HepG2 (cell line): ENCODE measurements around the gene LRRC17. TPM values are rescaled to one million over a fixed set of nuclear protein-coding genes. Genes with fewer than 3 reads are reported as not detected.

ENCODE experiments used
- ATAC-seq: fragments of 200-7000 bp; cut with Tn5 transposase; 3 replicates; pipeline ENCODE4 v1.9.1; 2020; ENCODE audit warnings: mild to moderate bottlenecking, moderate library complexity
- BruUV-seq: library from RNA; stranded (reverse); fragments of 400-500 nt; replicated peaks from 2 replicates; lab custom pipeline; 2021; lab: Mats Ljungman, UMichigan
- CTCF ChIA-PET: fragments of 300-600 bp; formaldehyde crosslinking; extraction: SDS; loops from one replicate; lab custom pipeline; 2021; ENCODE audit warnings: low total read pairs, inconsistent platforms, low intra/inter-chr PET ratio; lab: Yijun Ruan, JAX
- POLR2A ChIA-PET: fragments of 350-600 bp; sonication (Branson Sonifier 250); formaldehyde crosslinking; loops from one replicate; lab custom pipeline; 2020; ENCODE audit warnings: antibody characterized with exemption, inconsistent platforms; lab: Yijun Ruan, JAX
- DNase-seq: peaks from one replicate; pipeline ENCODE4 v3.0.0-alpha.2; 2015; ENCODE audit warnings: low spot score
- FAIRE-seq: peaks from 3 replicates; lab custom pipeline; 2011; peaks lifted over from hg19 to GRCh38; lab: Jason Lieb, UNC
- H2AFZ ChIP-seq: one replicate; pipeline ENCODE4 v1.6.1; 2011; ENCODE audit warnings: low read length, inconsistent platforms
- H3K27ac ChIP-seq: fragments of 300-600 bp; 3 replicates; pipeline ENCODE4 v1.8.0; 2011; ENCODE audit warnings: mixed run types, mild to moderate bottlenecking, mixed read lengths, low read length, inconsistent platforms; ENCODE audit not compliant: insufficient read depth; ENCODE audit errors: extremely low read length
- H3K27me3 ChIP-seq, 2 experiments: fragments of 200-600 bp in 1 of 2; 2 replicates in 1 of 2; 3 replicates in 1 of 2; pipeline versions ENCODE4 v1.6.0 to v1.8.0; 2011; ENCODE audit warnings: low read length in 2 of 2, mild to moderate bottlenecking in 2 of 2, moderate library complexity in 2 of 2, inconsistent platforms in 1 of 2; ENCODE audit not compliant: insufficient read depth in 2 of 2, control insufficient read depth in 1 of 2
- H3K36me3 ChIP-seq, 2 experiments: fragments of 200-600 bp in 1 of 2; replicated peaks in 1 of 2; 2 replicates in 1 of 2; 3 replicates in 1 of 2; pipeline versions ENCODE4 v1.5.1 to v1.8.0; 2011; ENCODE audit warnings: low read length in 2 of 2, inconsistent platforms in 1 of 2; ENCODE audit not compliant: insufficient read depth in 2 of 2, control insufficient read depth in 1 of 2
- H3K4me1 ChIP-seq: 2 replicates; pipeline ENCODE4 v1.5.1; 2012; ENCODE audit warnings: low read length, inconsistent platforms; ENCODE audit not compliant: insufficient read depth
- H3K4me2 ChIP-seq: 2 replicates; pipeline ENCODE4 v1.6.0; 2011; ENCODE audit warnings: low read depth, low read length, inconsistent platforms
- H3K4me3 ChIP-seq, 3 experiments: fragments of 200-600 bp in 1 of 3; sonication (generic), shearing (Covaris generic) in 1 of 3; replicated peaks in 1 of 3; 2 replicates each; pipeline ENCODE4 v1.5.1; 2011 to 2016; ENCODE audit warnings: low read length in 3 of 3, inconsistent platforms in 2 of 3, low read depth in 2 of 3, mild to moderate bottlenecking in 2 of 3, control low read depth in 1 of 3, mixed read lengths in 1 of 3; ENCODE audit not compliant: insufficient read depth in 1 of 3
- H3K79me2 ChIP-seq: one replicate; pipeline ENCODE4 v1.6.1; 2011; ENCODE audit warnings: low read length, inconsistent platforms; ENCODE audit not compliant: insufficient read depth
- H3K9ac ChIP-seq: 2 replicates; pipeline ENCODE4 v1.6.0; 2011; ENCODE audit warnings: mild to moderate bottlenecking, low read depth, low read length, inconsistent platforms; ENCODE audit not compliant: insufficient read depth
- H3K9me3 ChIP-seq: 2 replicates; pipeline ENCODE4 v1.5.1; 2012; ENCODE audit warnings: mild to moderate bottlenecking, low read length
- H4K20me1 ChIP-seq: 2 replicates; pipeline ENCODE4 v1.6.0; 2011; ENCODE audit warnings: inconsistent platforms, mild to moderate bottlenecking, low read length, moderate library complexity; ENCODE audit not compliant: insufficient read depth
- CHD2 ChIP-seq: IDR thresholded peaks from 2 replicates; pipeline ENCODE4 v1.6.1; 2011; ENCODE audit warnings: low read depth, low read length, improper control_type of control experiment
- DNMT3B ChIP-seq: conservative IDR thresholded peaks from 2 replicates; pipeline ENCODE4 v1.6.1; 2016; ENCODE audit warnings: missing biosample characterization, control low read depth
- DRAP1 ChIP-seq: IDR thresholded peaks from 2 replicates; pipeline ENCODE4 v1.6.1; 2016; ENCODE audit warnings: missing genetic modification reagents, missing compliant biosample characterization
- PCBP2 ChIP-seq: fragments of 200-400 bp; formaldehyde crosslinking; optimal IDR thresholded peaks from 2 replicates; pipeline ENCODE3; 2018; ENCODE audit warnings: low read length, low read depth; ENCODE audit not compliant: poor library complexity, severe bottlenecking
- SAFB2 ChIP-seq: sonication (generic); formaldehyde crosslinking; IDR thresholded peaks from 2 replicates; pipeline ENCODE4 v1.5.1; 2020; ENCODE audit warnings: missing genetic modification reagents, low read depth, mild to moderate bottlenecking, borderline replicate concordance
- SMARCE1 ChIP-seq: fragments of 450-650 bp; IDR thresholded peaks from 2 replicates; pipeline ENCODE4 v1.6.1; 2017; ENCODE audit warnings: borderline replicate concordance
- ZNF251 ChIP-seq: sonication (generic); formaldehyde crosslinking; IDR thresholded peaks from 2 replicates; pipeline ENCODE4 v1.9.0; 2021; ENCODE audit warnings: mild to moderate bottlenecking, missing genetic modification reagents
- ZNF34 ChIP-seq: sonication (generic); formaldehyde crosslinking; IDR thresholded peaks from 2 replicates; pipeline ENCODE4 v1.4.0; 2020; ENCODE audit warnings: mild to moderate bottlenecking, missing genetic modification reagents, borderline replicate concordance
- ZNF790 ChIP-seq: sonication (generic); formaldehyde crosslinking; IDR thresholded peaks from 2 replicates; pipeline ENCODE4 v1.8.0; 2022; ENCODE audit warnings: missing genetic modification reagents, mild to moderate bottlenecking, borderline replicate concordance
- WGBS: methylation state at CpG from one replicate; pipeline ENCODE4 v1.1.6; 2017; ENCODE audit warnings: low lambda C conversion rate; 5-methylcytosine and 5-hydroxymethylcytosine counted together
- in situ Hi-C: cut with HindIII; loops from 2 replicates; pipeline ENCODE4 v1.10.0; 2017; ENCODE audit warnings: low pct_unique_long_range_greater_than_20kb; ENCODE audit not compliant: extremely low pct_ligation_motif_present
- intact Hi-C: fragments of 100-400 bp; cut with micrococcal nuclease; formaldehyde crosslinking; loops from one replicate; pipeline ENCODE4 v1.10.0; 2022; ENCODE audit not compliant: unreplicated experiment
- polyA plus RNA-seq, 8 experiments: library from polyadenylated mRNA; depleted of rRNA in 3 of 8; stranded (reverse) in 7 of 8; unstranded in 1 of 8; fragments of >200 nt; fragmentation: Illumina TruSeq in 4 of 8; extraction: Trizol in 4 of 8; gene quantifications; 2 replicates each; pipeline versions ENCODE4 v1.2.1 to v1.2.3, GENCODE V29; 2011 to 2016; ENCODE audit warnings: low read depth in 4 of 8, missing spikeins in 1 of 8, mixed read lengths in 1 of 8; ENCODE audit not compliant: insufficient read depth in 1 of 8
- total RNA-seq, 5 experiments: library from RNA; depleted of rRNA; stranded (reverse); fragments of >200 nt; fragmentation: Illumina TruSeq; extraction: Trizol; gene quantifications; 2 replicates each; pipeline ENCODE4 v1.2.3, GENCODE V29; 2016; ENCODE audit warnings: low read depth in 1 of 5
- TF ChIP-seq, protein P1 (sequence below): sonication (generic); formaldehyde crosslinking; IDR thresholded peaks from 2 replicates; pipeline ENCODE4 v1.5.1; 2020; ENCODE audit warnings: mild to moderate bottlenecking, missing genetic modification reagents, borderline replicate concordance
- TF ChIP-seq, protein P2 (sequence below): sonication (generic); formaldehyde crosslinking; IDR thresholded peaks from 2 replicates; pipeline ENCODE4 v1.4.0; 2020; ENCODE audit warnings: low read depth, missing genetic modification reagents

Gene LRRC17
- total and polyA plus RNA-seq, 2 of the 13 experiments (the other 11 are each of a cell fraction or from before 2014, with no cell fraction given), result 0.20 to 0.66 TPM

DNA sequence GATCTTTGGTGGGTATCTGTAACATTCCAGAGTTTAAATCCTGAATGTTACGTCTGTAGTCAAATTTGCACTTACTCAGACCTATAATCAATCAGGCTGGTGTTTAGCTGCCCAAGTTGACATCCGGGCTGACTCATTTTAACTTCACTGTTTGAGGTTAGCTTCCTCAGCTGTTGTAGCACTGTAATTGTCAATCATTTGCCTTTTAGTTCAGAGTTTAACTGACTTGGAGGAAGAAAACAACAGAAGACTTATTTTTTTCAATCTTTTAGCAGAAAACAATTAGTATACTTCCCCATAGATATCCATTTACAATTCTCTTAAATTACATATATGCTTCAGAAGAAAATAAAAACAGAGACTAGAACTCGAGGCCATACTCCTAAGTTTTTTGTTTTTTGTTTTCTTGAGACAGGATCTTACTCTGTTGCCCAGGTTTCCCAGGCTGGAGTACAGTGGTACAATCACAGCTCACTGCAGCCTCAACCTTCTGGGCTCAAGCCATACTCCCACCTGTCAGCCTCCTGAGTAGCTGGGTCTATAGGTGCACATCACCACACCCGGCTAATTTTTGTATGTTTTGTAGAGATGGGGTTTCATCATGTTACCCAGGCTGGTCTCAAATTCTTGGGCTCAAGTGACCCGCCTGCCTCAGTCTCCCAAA is 38.5 kb upstream of the LRRC17 start:
- no peaks in the 10 kb centered on the region for H3K79me2 ChIP-seq
- no peak overlapping the region for H2AFZ ChIP-seq
- WGBS, result 42% methylated on average over 5 of the region's 5 CpGs
- ChIA-PET POLR2A (interaction anchor here (0.9 to 2.5 kb wide), 3 partner anchors 14 to 201 kb away, joined by 3 to 7 read pairs (median 5); partner anchors contain the start of genes ARMC10 and FBXL13), CTCF (no interaction called here)
- H3K9me3 ChIP-seq, result no peaks in the 10 kb centered on the region
- FAIRE-seq (peak; percentile 49), ATAC-seq (peak; percentile 89), DNase-seq (peak; percentile 73)
- intact Hi-C loops, result no loop called here
- 0 out of 2 replicates have a peak overlapping the region, but pooled peaks have one; percentile 35 for H3K9ac ChIP-seq
- no peak overlapping the region for H3K4me3 ChIP-seq
- H3K4me1 ChIP-seq, result peaks cover 64% of the 10 kb centered on the region
- no peaks in the 10 kb centered on the region for H4K20me1 ChIP-seq
- in situ Hi-C loops, result no loop called here
- H3K4me2 ChIP-seq, result peak overlapping the region; percentile 40
- H3K27ac ChIP-seq, result peak overlapping the region; percentile 62
- H3K36me3 ChIP-seq, result no peaks in the 10 kb centered on the region
- no TSS peak for BruUV-seq
- no peaks in the 10 kb centered on the region; a peak in 1 of 5 replicates for H3K27me3 ChIP-seq
- TF ChIP-seq, protein P1, sequence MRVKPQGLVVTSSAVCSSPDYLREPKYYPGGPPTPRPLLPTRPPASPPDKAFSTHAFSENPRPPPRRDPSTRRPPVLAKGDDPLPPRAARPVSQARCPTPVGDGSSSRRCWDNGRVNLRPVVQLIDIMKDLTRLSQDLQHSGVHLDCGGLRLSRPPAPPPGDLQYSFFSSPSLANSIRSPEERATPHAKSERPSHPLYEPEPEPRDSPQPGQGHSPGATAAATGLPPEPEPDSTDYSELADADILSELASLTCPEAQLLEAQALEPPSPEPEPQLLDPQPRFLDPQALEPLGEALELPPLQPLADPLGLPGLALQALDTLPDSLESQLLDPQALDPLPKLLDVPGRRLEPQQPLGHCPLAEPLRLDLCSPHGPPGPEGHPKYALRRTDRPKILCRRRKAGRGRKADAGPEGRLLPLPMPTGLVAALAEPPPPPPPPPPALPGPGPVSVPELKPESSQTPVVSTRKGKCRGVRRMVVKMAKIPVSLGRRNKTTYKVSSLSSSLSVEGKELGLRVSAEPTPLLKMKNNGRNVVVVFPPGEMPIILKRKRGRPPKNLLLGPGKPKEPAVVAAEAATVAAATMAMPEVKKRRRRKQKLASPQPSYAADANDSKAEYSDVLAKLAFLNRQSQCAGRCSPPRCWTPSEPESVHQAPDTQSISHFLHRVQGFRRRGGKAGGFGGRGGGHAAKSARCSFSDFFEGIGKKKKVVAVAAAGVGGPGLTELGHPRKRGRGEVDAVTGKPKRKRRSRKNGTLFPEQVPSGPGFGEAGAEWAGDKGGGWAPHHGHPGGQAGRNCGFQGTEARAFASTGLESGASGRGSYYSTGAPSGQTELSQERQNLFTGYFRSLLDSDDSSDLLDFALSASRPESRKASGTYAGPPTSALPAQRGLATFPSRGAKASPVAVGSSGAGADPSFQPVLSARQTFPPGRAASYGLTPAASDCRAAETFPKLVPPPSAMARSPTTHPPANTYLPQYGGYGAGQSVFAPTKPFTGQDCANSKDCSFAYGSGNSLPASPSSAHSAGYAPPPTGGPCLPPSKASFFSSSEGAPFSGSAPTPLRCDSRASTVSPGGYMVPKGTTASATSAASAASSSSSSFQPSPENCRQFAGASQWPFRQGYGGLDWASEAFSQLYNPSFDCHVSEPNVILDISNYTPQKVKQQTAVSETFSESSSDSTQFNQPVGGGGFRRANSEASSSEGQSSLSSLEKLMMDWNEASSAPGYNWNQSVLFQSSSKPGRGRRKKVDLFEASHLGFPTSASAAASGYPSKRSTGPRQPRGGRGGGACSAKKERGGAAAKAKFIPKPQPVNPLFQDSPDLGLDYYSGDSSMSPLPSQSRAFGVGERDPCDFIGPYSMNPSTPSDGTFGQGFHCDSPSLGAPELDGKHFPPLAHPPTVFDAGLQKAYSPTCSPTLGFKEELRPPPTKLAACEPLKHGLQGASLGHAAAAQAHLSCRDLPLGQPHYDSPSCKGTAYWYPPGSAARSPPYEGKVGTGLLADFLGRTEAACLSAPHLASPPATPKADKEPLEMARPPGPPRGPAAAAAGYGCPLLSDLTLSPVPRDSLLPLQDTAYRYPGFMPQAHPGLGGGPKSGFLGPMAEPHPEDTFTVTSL, result peak; percentile 92
- TF ChIP-seq PCBP2 (no peak), SMARCE1 (no peak), DRAP1 (0 out of 2 replicates have a peak, but pooled peaks have one; percentile 28), CHD2 (no peak), SAFB2 (CRISPR knock-in tag) (no peak), DNMT3B (CRISPR knock-in tag) (no peak), ZNF34 (CRISPR knock-in tag) (no peak), ZNF251 (CRISPR knock-in tag) (no peak), ZNF790 (CRISPR knock-in tag) (no peak)
- TF ChIP-seq, protein P2, sequence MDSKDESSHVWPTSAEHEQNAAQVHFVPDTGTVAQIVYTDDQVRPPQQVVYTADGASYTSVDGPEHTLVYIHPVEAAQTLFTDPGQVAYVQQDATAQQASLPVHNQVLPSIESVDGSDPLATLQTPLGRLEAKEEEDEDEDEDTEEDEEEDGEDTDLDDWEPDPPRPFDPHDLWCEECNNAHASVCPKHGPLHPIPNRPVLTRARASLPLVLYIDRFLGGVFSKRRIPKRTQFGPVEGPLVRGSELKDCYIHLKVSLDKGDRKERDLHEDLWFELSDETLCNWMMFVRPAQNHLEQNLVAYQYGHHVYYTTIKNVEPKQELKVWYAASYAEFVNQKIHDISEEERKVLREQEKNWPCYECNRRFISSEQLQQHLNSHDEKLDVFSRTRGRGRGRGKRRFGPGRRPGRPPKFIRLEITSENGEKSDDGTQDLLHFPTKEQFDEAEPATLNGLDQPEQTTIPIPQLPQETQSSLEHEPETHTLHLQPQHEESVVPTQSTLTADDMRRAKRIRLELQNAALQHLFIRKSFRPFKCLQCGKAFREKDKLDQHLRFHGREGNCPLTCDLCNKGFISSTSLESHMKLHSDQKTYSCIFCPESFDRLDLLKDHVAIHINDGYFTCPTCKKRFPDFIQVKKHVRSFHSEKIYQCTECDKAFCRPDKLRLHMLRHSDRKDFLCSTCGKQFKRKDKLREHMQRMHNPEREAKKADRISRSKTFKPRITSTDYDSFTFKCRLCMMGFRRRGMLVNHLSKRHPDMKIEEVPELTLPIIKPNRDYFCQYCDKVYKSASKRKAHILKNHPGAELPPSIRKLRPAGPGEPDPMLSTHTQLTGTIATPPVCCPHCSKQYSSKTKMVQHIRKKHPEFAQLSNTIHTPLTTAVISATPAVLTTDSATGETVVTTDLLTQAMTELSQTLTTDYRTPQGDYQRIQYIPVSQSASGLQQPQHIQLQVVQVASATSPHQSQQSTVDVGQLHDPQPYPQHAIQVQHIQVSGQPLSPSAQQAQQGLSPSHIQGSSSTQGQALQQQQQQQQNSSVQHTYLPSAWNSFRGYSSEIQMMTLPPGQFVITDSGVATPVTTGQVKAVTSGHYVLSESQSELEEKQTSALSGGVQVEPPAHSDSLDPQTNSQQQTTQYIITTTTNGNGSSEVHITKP (CRISPR knock-in tag), result no peak
